ENCODE measurements around the gene RHOH. TPM values are rescaled to one million over a fixed set of nuclear protein-coding genes. Genes with fewer than 3 reads are reported as not detected.

The RHOH gene
- total and polyA plus RNA-seq, 2 donors from 2014 or later, result 0.17 to 14.1 TPM

DNA sequence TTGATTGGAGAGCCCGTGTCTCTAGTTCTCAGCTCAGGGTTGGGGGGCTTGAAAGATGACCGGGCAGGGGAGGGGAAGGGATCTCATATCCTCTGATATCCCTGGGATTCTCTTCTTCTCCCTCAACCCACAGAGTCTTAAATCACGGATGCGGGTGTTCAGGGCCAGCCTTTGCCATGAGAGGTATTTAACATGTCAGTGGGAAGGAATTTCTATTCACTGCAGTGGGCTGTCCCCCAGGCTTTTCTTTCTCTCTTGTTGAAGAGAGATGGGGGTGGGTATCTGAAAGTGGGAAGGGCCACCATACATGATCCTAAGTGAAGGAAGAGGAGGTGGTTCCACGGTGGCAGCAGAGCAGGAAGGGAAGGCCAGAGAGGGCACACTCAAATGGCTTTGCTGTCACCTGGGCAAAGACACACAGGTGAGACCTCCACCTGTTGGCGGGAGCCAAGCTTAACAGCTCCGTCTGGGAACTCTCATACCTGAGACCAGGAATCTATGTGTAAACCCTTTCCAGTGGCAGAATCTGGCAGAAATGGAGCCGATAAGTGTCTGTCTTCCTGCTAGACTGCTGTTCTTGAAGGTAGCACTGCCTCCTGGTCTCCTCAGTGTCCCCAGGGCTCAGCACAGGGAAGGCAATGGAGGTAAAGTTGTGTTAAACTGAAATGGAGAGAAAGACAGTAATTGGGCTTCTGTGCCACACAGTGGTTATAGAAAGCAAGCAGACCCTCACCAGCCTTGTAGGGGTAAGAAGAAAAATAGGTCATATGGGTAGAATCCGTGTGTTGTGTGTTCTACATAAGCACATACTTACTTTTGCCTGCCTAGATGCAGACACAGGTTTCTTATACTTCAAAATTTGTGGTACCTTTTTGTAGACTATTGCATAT is 49.4 kb downstream of the RHOH start:
- DNase-seq (peak in 4 of 5 donors; percentile 64 to 77 (median 72)), FAIRE-seq (no peak)
- Histone ChIP-seq H3K27ac (ENCODE audit: low read depth in 2 of 2, low read length in 2 of 2) (no peak overlapping the region), H3K27me3 (ENCODE audit: control insufficient read depth, insufficient read depth, low read length) (no peaks in the 10 kb centered on the region), H3K36me3 (ENCODE audit: control insufficient read depth in 2 of 3, insufficient read depth in 3 of 3, low read length in 3 of 3) (no peaks in the 10 kb centered on the region), H3K4me1 (ENCODE audit: control insufficient read depth in 2 of 3, insufficient read depth in 2 of 3, low read depth in 1 of 3, low read length in 3 of 3) (no peaks in the 10 kb centered on the region), H3K9me3 (ENCODE audit: control insufficient read depth in 2 of 3, insufficient read depth in 1 of 3, low read length in 3 of 3) (no peaks in the 10 kb centered on the region), H3K4me3 (ENCODE audit: low read length in 3 of 3) (no peak overlapping the region), H3K9ac (ENCODE audit: low read length in 3 of 3) (no peak overlapping the region)
- intact Hi-C loops (cut with DNase I), result no loop called here
- TF ChIP-seq, protein P1, sequence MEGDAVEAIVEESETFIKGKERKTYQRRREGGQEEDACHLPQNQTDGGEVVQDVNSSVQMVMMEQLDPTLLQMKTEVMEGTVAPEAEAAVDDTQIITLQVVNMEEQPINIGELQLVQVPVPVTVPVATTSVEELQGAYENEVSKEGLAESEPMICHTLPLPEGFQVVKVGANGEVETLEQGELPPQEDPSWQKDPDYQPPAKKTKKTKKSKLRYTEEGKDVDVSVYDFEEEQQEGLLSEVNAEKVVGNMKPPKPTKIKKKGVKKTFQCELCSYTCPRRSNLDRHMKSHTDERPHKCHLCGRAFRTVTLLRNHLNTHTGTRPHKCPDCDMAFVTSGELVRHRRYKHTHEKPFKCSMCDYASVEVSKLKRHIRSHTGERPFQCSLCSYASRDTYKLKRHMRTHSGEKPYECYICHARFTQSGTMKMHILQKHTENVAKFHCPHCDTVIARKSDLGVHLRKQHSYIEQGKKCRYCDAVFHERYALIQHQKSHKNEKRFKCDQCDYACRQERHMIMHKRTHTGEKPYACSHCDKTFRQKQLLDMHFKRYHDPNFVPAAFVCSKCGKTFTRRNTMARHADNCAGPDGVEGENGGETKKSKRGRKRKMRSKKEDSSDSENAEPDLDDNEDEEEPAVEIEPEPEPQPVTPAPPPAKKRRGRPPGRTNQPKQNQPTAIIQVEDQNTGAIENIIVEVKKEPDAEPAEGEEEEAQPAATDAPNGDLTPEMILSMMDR (IDR thresholded peaks at IDR 0.05; ENCODE audit: borderline replicate concordance, extremely low read depth, insufficient read depth), result no peak

DNA sequence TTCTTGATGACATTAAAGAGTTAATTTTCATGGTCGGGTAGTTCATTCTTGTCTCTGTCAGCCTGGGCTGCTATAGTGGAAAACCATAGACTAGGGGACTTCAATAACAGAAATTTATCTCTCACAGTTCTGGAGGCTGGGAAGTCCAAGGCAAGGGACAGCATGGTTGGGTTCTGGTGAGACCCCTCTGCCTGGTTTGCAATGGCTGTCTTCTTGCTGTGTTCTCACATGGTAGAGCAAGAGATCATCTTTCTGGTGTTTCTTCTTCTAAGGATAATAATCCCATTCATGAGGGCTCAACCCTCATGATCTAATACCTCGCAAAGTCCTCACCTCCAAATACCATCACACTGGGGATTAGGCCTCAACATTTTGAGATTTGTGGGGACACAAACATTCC is 50.1 kb downstream of the RHOH start:
- Histone ChIP-seq H3K9ac (ENCODE audit: low read length in 3 of 3) (no peak overlapping the region), H3K27ac (ENCODE audit: low read depth in 2 of 2, low read length in 2 of 2) (no peak overlapping the region), H3K9me3 (ENCODE audit: control insufficient read depth in 2 of 3, insufficient read depth in 1 of 3, low read length in 3 of 3) (no peaks in the 10 kb centered on the region), H3K27me3 (ENCODE audit: control insufficient read depth, insufficient read depth, low read length) (no peaks in the 10 kb centered on the region), H3K4me3 (ENCODE audit: low read length in 3 of 3) (no peak overlapping the region), H3K4me1 (ENCODE audit: control insufficient read depth in 2 of 3, insufficient read depth in 2 of 3, low read depth in 1 of 3, low read length in 3 of 3) (no peaks in the 10 kb centered on the region), H3K36me3 (ENCODE audit: control insufficient read depth in 2 of 3, insufficient read depth in 3 of 3, low read length in 3 of 3) (no peaks in the 10 kb centered on the region)
- intact Hi-C loops (cut with DNase I), result no loop called here
- FAIRE-seq (no peak), DNase-seq (no peak)
- TF ChIP-seq, protein P1 (IDR thresholded peaks at IDR 0.05; ENCODE audit: borderline replicate concordance, extremely low read depth, insufficient read depth), result no peak

GRCh38 chr4:40247350-40247749 is 50.5 kb downstream of the RHOH start:
- no peak for FAIRE-seq
- H3K4me1 ChIP-seq (ENCODE audit: control insufficient read depth in 2 of 3, insufficient read depth in 2 of 3, low read depth in 1 of 3, low read length in 3 of 3), result no peaks in the 10 kb centered on the region
- intact Hi-C loops (cut with DNase I), result no loop called here

More at GRCh38 chr4:40247350-40247749, 50.5 kb downstream of the RHOH start:
- no peaks in the 10 kb centered on the region for H3K9me3 ChIP-seq (ENCODE audit: control insufficient read depth in 2 of 3, insufficient read depth in 1 of 3, low read length in 3 of 3)
- no peaks in the 10 kb centered on the region for H3K36me3 ChIP-seq (ENCODE audit: control insufficient read depth in 2 of 3, insufficient read depth in 3 of 3, low read length in 3 of 3)
- H3K4me3 ChIP-seq (ENCODE audit: low read length in 3 of 3), result no peak overlapping the region
- no peak overlapping the region for H3K9ac ChIP-seq (ENCODE audit: low read length in 3 of 3)
- H3K27ac ChIP-seq (ENCODE audit: low read depth in 2 of 2, low read length in 2 of 2), result no peak overlapping the region
- H3K27me3 ChIP-seq (ENCODE audit: control insufficient read depth, insufficient read depth, low read length), result no peaks in the 10 kb centered on the region
- no peak for DNase-seq
- TF ChIP-seq, protein P1 (IDR thresholded peaks at IDR 0.05; ENCODE audit: borderline replicate concordance, extremely low read depth, insufficient read depth), result no peak
